Esophagus squamous epithelium (tissue), 5 donors: ENCODE measurements around the gene PTMA. TPM values are rescaled to one million over a fixed set of nuclear protein-coding genes. Genes with fewer than 3 reads are reported as not detected.
A peak's percentile ranks its signal among the peaks of the same experiment; 100 is the strongest.

ENCODE experiments used
- DNase-seq: peaks from one replicate; lab custom pipeline; 2025; lab: John Stamatoyannopoulos, UW
- H3K27ac ChIP-seq, 4 donors: fragments of 200-600 bp; sonication (generic); one replicate each; pipeline ENCODE4 v1.5.1; 2016 to 2019; ENCODE audit warnings: mild to moderate bottlenecking in 1 of 4
- H3K27me3 ChIP-seq, 4 donors: fragments of 200-600 bp; sonication (generic); 1 replicate in 3 of 4; 2 replicates in 1 of 4; pipeline versions ENCODE4 v1.5.1 to v1.6.0; 2017 to 2021; ENCODE audit warnings: antibody characterized with exemption in 1 of 4
- H3K36me3 ChIP-seq, 3 donors: fragments of 200-600 bp; sonication (generic); one replicate each; pipeline ENCODE4 v1.5.1; 2016 to 2019
- H3K4me1 ChIP-seq, 3 donors: fragments of 200-600 bp; sonication (generic); one replicate each; pipeline ENCODE4 v1.5.1; 2017 to 2019
- H3K4me3 ChIP-seq, 4 donors: fragments of 200-600 bp; sonication (generic); 1 replicate in 3 of 4; 2 replicates in 1 of 4; pipeline ENCODE4 v1.5.1; 2016 to 2019; ENCODE audit warnings: mild to moderate bottlenecking in 2 of 4, moderate library complexity in 1 of 4
- H3K9me3 ChIP-seq, 3 donors: fragments of 200-600 bp; sonication (generic); one replicate each; pipeline ENCODE4 v1.5.1; 2016 to 2019
- CTCF ChIP-seq, 6 experiments: fragments of 450-650 bp in 4 of 6; fragments of 200-600 bp in 2 of 6; sonication (generic) in 2 of 6; IDR thresholded peaks; one replicate each; pipeline ENCODE4 v1.5.1; 2016 to 2019; ENCODE audit warnings: antibody characterized with exemption in 6 of 6, mild to moderate bottlenecking in 4 of 6, moderate library complexity in 4 of 6
- POLR2A ChIP-seq, 4 donors: fragments of 450-650 bp; IDR thresholded peaks; one replicate each; pipeline ENCODE4 v1.6.1; 2017; ENCODE audit warnings: antibody characterized with exemption in 4 of 4, mild to moderate bottlenecking in 4 of 4, moderate library complexity in 3 of 4
- WGBS, 2 donors: methylation state at CpG; one replicate each; pipeline ENCODE4 v1.1.5; 2018; 5-methylcytosine and 5-hydroxymethylcytosine counted together
- intact Hi-C: fragments of 100-400 bp; cut with DNase I; formaldehyde crosslinking; loops from one replicate; pipeline ENCODE4 v1.15.0; 2022
- total RNA-seq, 4 donors: library from RNA; depleted of rRNA; stranded (reverse); fragments of >200 nt; gene quantifications; one replicate each; pipeline ENCODE4 v1.1.0, GENCODE V29; 2016
- donor health status: DM: yes; HTN: yes; CAD: no.

PTMA gene
- total RNA-seq, 4 donors from 2014 or later = 670 to 1,121 (median 903) TPM

DNA sequence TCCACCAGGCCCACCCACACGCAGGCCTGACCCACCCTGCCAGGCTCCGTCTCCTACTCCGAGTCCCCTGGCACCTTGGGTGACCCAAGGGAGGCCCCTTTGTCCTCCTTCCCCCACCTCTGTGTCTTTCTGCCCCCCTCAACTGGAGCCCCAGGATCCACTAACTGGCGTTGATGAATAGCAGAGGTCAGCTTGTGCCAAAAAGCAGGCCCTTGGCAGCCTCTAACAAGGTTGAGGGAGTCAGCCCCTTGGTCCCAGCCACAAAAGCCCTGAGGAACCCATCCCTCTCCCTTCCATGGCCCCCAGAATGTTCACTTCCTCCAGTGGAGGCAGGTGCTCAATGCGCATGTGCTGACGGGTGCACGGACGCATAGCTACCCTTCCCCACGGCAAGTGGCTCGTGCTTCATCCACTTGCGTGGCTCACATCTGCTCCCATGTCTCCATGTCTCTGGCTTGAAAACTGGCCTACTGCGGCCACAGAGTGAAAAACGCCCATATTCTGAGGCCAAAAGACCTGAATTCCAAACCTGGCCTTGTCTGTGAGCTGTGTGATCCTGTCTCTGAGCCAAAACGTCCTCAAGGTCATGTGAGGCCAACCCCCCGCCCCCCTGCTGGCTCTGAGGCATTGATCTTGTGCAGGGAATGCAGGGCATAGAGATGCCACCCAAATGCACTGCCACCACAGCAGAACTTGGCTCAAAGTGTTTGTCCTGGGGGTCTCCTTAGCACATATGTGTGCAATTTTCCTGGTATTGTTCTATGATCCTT lies 19.0 kb upstream of the PTMA start:
- WGBS, 2 donors = 76 to 87% methylated on average over 10 to 13 of the region's 15 CpGs
- DNase-seq = no peak
- TF ChIP-seq CTCF (IDR thresholded peaks at IDR 0.05) = no peak
- TF ChIP-seq POLR2A (IDR thresholded peaks at IDR 0.05) = no peak

GRCh38 chr2:231691251-231691772 lies 17.0 kb upstream of the PTMA start:
- DNase-seq = no peak
- H3K4me3 ChIP-seq = no peak overlapping the region
- no peak overlapping the region for H3K27ac ChIP-seq
- 70 to 72% methylated on average over 8 to 9 of the region's 9 CpGs for WGBS, 2 donors
- H3K36me3 ChIP-seq = no peaks in the 10 kb centered on the region
- H3K27me3 ChIP-seq = no peaks in the 10 kb centered on the region
- no peaks in the 10 kb centered on the region for H3K9me3 ChIP-seq
- intact Hi-C loops = no loop called here
- TF ChIP-seq POLR2A (IDR thresholded peaks at IDR 0.05) (no peak), CTCF (IDR thresholded peaks at IDR 0.05) (no peak)
- peaks cover 0 to 32% (median 6%) of the 10 kb centered on the region in 3 donors for H3K4me1 ChIP-seq

More for the DNA sequence above, 19.0 kb upstream of the PTMA start:
- H3K4me3 ChIP-seq = no peak overlapping the region
- peaks cover 0 to 20% (median 6%) of the 10 kb centered on the region in 3 donors for H3K4me1 ChIP-seq
- H3K9me3 ChIP-seq = no peaks in the 10 kb centered on the region
- H3K27me3 ChIP-seq = no peaks in the 10 kb centered on the region
- H3K27ac ChIP-seq = no peak overlapping the region
- no peaks in the 10 kb centered on the region for H3K36me3 ChIP-seq
- intact Hi-C loops = no loop called here

GRCh38 chr2:231692847-231693246 lies 15.5 kb upstream of the PTMA start:
- Histone ChIP-seq H3K4me3 (no peak overlapping the region), H3K36me3 (no peaks in the 10 kb centered on the region), H3K9me3 (no peaks in the 10 kb centered on the region), H3K27me3 (no peaks in the 10 kb centered on the region), H3K27ac (peak overlapping the region in 3 of 4 donors; percentile 20 to 40 (median 23)), H3K4me1 (peaks cover 0 to 33% (median 6%) of the 10 kb centered on the region in 3 donors)
- 54 to 64% methylated on average over 3 to 6 of the region's 13 CpGs for WGBS, 2 donors
- TF ChIP-seq POLR2A (IDR thresholded peaks at IDR 0.05) (no peak), CTCF (IDR thresholded peaks at IDR 0.05) (peak in 2 of 6 experiments; percentile 37 to 66)
- DNase-seq = no peak
- intact Hi-C loops = no loop called here

GRCh38 chr2:231693956-231694355 lies 14.4 kb upstream of the PTMA start:
- Histone ChIP-seq H3K4me1 (peaks cover 0 to 35% (median 6%) of the 10 kb centered on the region in 3 donors), H3K27me3 (no peaks in the 10 kb centered on the region), H3K4me3 (no peak overlapping the region), H3K27ac (no peak overlapping the region), H3K9me3 (no peaks in the 10 kb centered on the region), H3K36me3 (no peaks in the 10 kb centered on the region)
- intact Hi-C loops = no loop called here
- TF ChIP-seq POLR2A (IDR thresholded peaks at IDR 0.05) = no peak
- no peak for TF ChIP-seq CTCF (IDR thresholded peaks at IDR 0.05)
- WGBS, 2 donors = 79 to 94% methylated on average over 4 of the region's 7 CpGs
- no peak for DNase-seq

- H3K9me3 ChIP-seq = no peaks in the 10 kb centered on the region
- intact Hi-C loops = no loop called here
- no peak for TF ChIP-seq POLR2A (IDR thresholded peaks at IDR 0.05)
- no peak for TF ChIP-seq CTCF (IDR thresholded peaks at IDR 0.05)
- WGBS, 2 donors = 33 to 50% methylated on average over 1 to 2 of the region's 2 CpGs
- H3K4me3 ChIP-seq = no peak overlapping the region
- H3K4me1 ChIP-seq = peaks cover 1 to 40% (median 7%) of the 10 kb centered on the region in 3 donors
- no peaks in the 10 kb centered on the region for H3K27me3 ChIP-seq
- H3K27ac ChIP-seq = peak overlapping the region in 3 of 4 donors; percentile 3 to 75 (median 68)
- no peaks in the 10 kb centered on the region for H3K36me3 ChIP-seq
- no peak for DNase-seq
Observed at GRCh38 chr2:231696004-231696367, 12.3 kb upstream of the PTMA start.
